ENCODE results near the gene NID1.

GRCh38 chr1:236063919-236064673 is 794 bp downstream of the NID1 start:
- TF ChIP-seq CTCF (IDR thresholded peaks at IDR 0.05) (no peak), POLR2A (IDR thresholded peaks at IDR 0.05) (peak; percentile 98)
